ENCODE results near the gene CPPED1. TPM values are rescaled to one million over a fixed set of nuclear protein-coding genes. Genes with fewer than 3 reads are reported as not detected.

The CPPED1 gene
- total RNA-seq, 1 donor, result 21.4 TPM

DNA sequence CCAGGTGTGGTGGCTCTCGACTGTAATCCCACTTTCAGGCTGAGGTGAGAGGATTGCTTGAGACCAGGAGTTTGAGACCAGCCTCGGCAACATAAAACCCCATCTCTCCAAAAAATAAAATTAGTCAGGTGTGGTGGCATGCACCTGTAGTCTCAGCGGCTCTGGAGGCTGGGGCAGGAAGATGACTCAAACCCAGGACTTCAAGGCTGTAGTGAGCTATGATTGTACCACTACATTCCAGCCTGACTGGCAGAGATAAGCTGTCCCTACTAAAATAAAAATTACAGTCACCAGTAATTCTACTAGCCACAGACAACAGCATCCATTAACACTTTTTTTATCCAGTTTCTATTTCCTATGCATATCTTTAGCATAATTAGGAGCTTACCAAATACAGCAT lies 176.3 kb downstream of the CPPED1 start:
- Histone ChIP-seq H2AFZ (ENCODE audit: low read length) (no peak overlapping the region), H3K36me3 (ENCODE audit: insufficient read depth, low read length) (no peaks in the 10 kb centered on the region), H3K4me1 (ENCODE audit: insufficient read depth, low read length) (no peaks in the 10 kb centered on the region), H3K9me3 (ENCODE audit: low read depth, low read length) (no peaks in the 10 kb centered on the region), H3K4me3 (ENCODE audit: insufficient read depth, low read length) (no peak overlapping the region), H4K20me1 (ENCODE audit: insufficient read depth, low read length) (no peaks in the 10 kb centered on the region), H3K79me2 (ENCODE audit: insufficient read depth, low read length) (no peaks in the 10 kb centered on the region), H3K27ac (ENCODE audit: low read depth, low read length) (no peak overlapping the region), H3K27me3 (ENCODE audit: insufficient read depth, low read length) (no peaks in the 10 kb centered on the region), H3K4me2 (ENCODE audit: insufficient read depth, low read length) (no peak overlapping the region)
- TF ChIP-seq, protein P1, sequence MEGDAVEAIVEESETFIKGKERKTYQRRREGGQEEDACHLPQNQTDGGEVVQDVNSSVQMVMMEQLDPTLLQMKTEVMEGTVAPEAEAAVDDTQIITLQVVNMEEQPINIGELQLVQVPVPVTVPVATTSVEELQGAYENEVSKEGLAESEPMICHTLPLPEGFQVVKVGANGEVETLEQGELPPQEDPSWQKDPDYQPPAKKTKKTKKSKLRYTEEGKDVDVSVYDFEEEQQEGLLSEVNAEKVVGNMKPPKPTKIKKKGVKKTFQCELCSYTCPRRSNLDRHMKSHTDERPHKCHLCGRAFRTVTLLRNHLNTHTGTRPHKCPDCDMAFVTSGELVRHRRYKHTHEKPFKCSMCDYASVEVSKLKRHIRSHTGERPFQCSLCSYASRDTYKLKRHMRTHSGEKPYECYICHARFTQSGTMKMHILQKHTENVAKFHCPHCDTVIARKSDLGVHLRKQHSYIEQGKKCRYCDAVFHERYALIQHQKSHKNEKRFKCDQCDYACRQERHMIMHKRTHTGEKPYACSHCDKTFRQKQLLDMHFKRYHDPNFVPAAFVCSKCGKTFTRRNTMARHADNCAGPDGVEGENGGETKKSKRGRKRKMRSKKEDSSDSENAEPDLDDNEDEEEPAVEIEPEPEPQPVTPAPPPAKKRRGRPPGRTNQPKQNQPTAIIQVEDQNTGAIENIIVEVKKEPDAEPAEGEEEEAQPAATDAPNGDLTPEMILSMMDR (IDR thresholded peaks at IDR 0.05; ENCODE audit: extremely low read depth, low read depth, low read length), result no peak
- DNase-seq (ENCODE audit: insufficient read length, low spot score, missing footprints), result no peak

DNA sequence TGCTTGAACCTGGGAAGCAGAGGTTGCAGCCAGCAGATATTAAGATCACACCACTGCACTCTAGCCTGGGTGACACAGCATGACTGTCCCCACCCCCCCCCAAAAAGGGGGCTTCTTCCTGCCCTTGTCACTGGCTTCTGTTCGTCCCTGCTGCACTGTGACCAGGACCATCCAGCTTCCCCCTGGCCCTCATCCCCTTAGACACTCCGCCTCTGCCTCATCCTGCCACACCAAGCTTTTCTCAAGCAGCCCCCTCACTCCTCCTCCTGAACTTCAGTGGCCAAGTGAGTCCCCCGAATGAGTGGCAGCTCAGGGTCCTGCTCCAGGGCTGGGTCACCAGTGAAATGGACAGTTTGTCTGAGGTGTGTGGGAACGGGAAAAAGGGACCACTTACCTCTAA lies 177.3 kb downstream of the CPPED1 start:
- Histone ChIP-seq H3K4me1 (ENCODE audit: insufficient read depth, low read length) (no peaks in the 10 kb centered on the region), H3K36me3 (ENCODE audit: insufficient read depth, low read length) (no peaks in the 10 kb centered on the region), H2AFZ (ENCODE audit: low read length) (no peak overlapping the region), H3K9me3 (ENCODE audit: low read depth, low read length) (no peaks in the 10 kb centered on the region), H3K4me3 (ENCODE audit: insufficient read depth, low read length) (no peak overlapping the region), H3K27me3 (ENCODE audit: insufficient read depth, low read length) (peaks cover 1% of the 10 kb centered on the region), H4K20me1 (ENCODE audit: insufficient read depth, low read length) (no peaks in the 10 kb centered on the region), H3K79me2 (ENCODE audit: insufficient read depth, low read length) (no peaks in the 10 kb centered on the region), H3K27ac (ENCODE audit: low read depth, low read length) (no peak overlapping the region), H3K4me2 (ENCODE audit: insufficient read depth, low read length) (no peak overlapping the region)
- DNase-seq (ENCODE audit: insufficient read length, low spot score, missing footprints), result no peak
- TF ChIP-seq, protein P1 (IDR thresholded peaks at IDR 0.05; ENCODE audit: extremely low read depth, low read depth, low read length), result no peak

DNA sequence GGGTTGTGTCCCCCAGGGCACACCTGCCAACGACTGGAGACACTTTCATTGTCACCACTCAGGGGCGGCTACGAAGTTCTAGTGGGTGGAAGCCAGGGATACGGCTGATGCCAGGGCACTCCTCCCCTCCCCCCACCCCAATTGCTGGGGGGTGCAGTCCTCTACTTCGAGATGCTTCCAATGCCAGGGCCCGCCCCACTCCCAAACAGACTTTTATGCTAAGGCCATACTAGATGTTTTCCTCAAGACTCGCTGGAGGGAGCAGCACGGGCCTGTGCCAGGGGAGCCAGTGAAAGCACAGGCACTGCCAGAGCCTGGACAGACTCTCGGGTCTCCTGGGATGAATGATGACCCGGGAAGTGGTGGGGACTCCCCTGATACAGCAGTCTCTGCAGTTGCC lies 178.0 kb downstream of the CPPED1 start:
- Histone ChIP-seq H3K27me3 (ENCODE audit: insufficient read depth, low read length) (peaks cover 5% of the 10 kb centered on the region), H3K4me3 (ENCODE audit: insufficient read depth, low read length) (no peak overlapping the region), H3K27ac (ENCODE audit: low read depth, low read length) (no peak overlapping the region), H3K9me3 (ENCODE audit: low read depth, low read length) (no peaks in the 10 kb centered on the region), H3K4me1 (ENCODE audit: insufficient read depth, low read length) (no peaks in the 10 kb centered on the region), H3K4me2 (ENCODE audit: insufficient read depth, low read length) (no peak overlapping the region), H2AFZ (ENCODE audit: low read length) (no peak overlapping the region), H3K36me3 (ENCODE audit: insufficient read depth, low read length) (no peaks in the 10 kb centered on the region), H3K79me2 (ENCODE audit: insufficient read depth, low read length) (no peaks in the 10 kb centered on the region), H4K20me1 (ENCODE audit: insufficient read depth, low read length) (no peaks in the 10 kb centered on the region)
- DNase-seq (ENCODE audit: insufficient read length, low spot score, missing footprints), result no peak
- TF ChIP-seq, protein P1 (IDR thresholded peaks at IDR 0.05; ENCODE audit: extremely low read depth, low read depth, low read length), result no peak

DNA sequence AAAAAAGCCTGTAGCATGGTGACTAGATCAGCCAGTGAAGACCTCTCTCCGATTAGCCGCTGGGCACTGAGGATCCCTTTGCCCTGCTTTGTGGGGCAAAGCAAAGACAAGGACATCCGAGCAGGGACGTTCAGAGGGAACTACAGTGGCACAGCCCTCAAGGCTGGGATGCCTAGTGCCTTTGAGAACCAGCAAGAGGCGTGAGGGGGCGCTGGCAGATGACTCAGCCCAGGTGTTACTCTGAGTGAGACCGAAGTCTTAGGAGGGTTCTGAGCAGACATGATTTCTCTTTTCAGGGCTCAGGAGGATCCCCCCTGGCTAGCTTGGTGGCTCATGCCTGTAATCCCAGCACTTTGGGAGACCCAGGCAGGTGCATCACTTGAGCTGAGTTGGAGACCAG lies 178.6 kb downstream of the CPPED1 start:
- no peaks in the 10 kb centered on the region for H3K4me1 ChIP-seq (ENCODE audit: insufficient read depth, low read length)
- DNase-seq (ENCODE audit: insufficient read length, low spot score, missing footprints), result no peak
- TF ChIP-seq, protein P1 (IDR thresholded peaks at IDR 0.05; ENCODE audit: extremely low read depth, low read depth, low read length), result no peak
- H3K27ac ChIP-seq (ENCODE audit: low read depth, low read length), result no peak overlapping the region
- no peaks in the 10 kb centered on the region for H3K9me3 ChIP-seq (ENCODE audit: low read depth, low read length)
- H2AFZ ChIP-seq (ENCODE audit: low read length), result no peak overlapping the region
- H3K79me2 ChIP-seq (ENCODE audit: insufficient read depth, low read length), result no peaks in the 10 kb centered on the region
- H4K20me1 ChIP-seq (ENCODE audit: insufficient read depth, low read length), result no peaks in the 10 kb centered on the region
- H3K4me3 ChIP-seq (ENCODE audit: insufficient read depth, low read length), result no peak overlapping the region
- H3K27me3 ChIP-seq (ENCODE audit: insufficient read depth, low read length), result peaks cover 5% of the 10 kb centered on the region
- H3K36me3 ChIP-seq (ENCODE audit: insufficient read depth, low read length), result no peaks in the 10 kb centered on the region
- H3K4me2 ChIP-seq (ENCODE audit: insufficient read depth, low read length), result no peak overlapping the region
